Activated T-helper 1 cell treated with anti-CD3 and anti-CD28 coated beads, Interleukin-12 subunit alpha, Interleukin-12 subunit beta, Interleukin-2, Interleukin-4 antibody, amounts not matched to agents 30 ng/mL and 10 ng/mL and 1 ng/mL, durations not matched to agents 14 hours and 24 hours and 36 hours (primary cell): ENCODE measurements around the gene TMPRSS11B. TPM values are rescaled to one million over a fixed set of nuclear protein-coding genes. Genes with fewer than 3 reads are reported as not detected.
"Not testable (repeated sequence)": the region's sequence is repeated elsewhere in the genome, so short reads cannot be mapped to it uniquely, and the experiment has no call there.

ENCODE experiments used
- DNase-seq: peaks from one replicate; pipeline ENCODE4 v3.0.0; 2021; ENCODE audit warnings: low spot score
- H3K27ac Mint-ChIP-seq: one replicate; pipeline ENCODE4 v1.8.0; 2021; ENCODE audit warnings: mild to moderate bottlenecking, mixed read lengths
- H3K27me3 Mint-ChIP-seq: one replicate; pipeline ENCODE4 v1.8.0; 2022; ENCODE audit warnings: mild to moderate bottlenecking, moderate library complexity, mixed read lengths; ENCODE audit not compliant: insufficient read depth
- H3K36me3 Mint-ChIP-seq: one replicate; pipeline ENCODE4 v1.8.0; 2021; ENCODE audit warnings: low read depth, mixed read lengths
- H3K4me1 Mint-ChIP-seq: one replicate; pipeline ENCODE4 v1.8.0; 2021; ENCODE audit warnings: low read depth, mixed read lengths
- H3K4me3 Mint-ChIP-seq: one replicate; pipeline ENCODE4 v1.8.0; 2021; ENCODE audit warnings: mild to moderate bottlenecking, moderate library complexity, mixed read lengths
- H3K9me3 Mint-ChIP-seq: one replicate; pipeline ENCODE4 v1.8.0; 2021; ENCODE audit warnings: mixed read lengths
- intact Hi-C: fragments of 100-400 bp; cut with micrococcal nuclease; formaldehyde crosslinking; loops from one replicate; pipeline ENCODE4 v1.15.1; 2024
- total RNA-seq: library from RNA; stranded (reverse); gene quantifications from 2 replicates; pipeline ENCODE4 v1.2.3, GENCODE V29; 2022

TMPRSS11B gene
- total RNA-seq, 1 donor from 2014 or later, result not detected

GRCh38 chr4:68267433-68267944, 22.0 kb upstream of the TMPRSS11B start:
- Mint-ChIP-seq H3K9me3 (no peaks in the 10 kb centered on the region), H3K4me3 (no peak overlapping the region), H3K4me1 (peaks cover 9% of the 10 kb centered on the region), H3K27me3 (peaks cover 3% of the 10 kb centered on the region), H3K27ac (no peak overlapping the region), H3K36me3 (no peaks in the 10 kb centered on the region)
- no peak for DNase-seq
- intact Hi-C loops, result no loop called here

DNA sequence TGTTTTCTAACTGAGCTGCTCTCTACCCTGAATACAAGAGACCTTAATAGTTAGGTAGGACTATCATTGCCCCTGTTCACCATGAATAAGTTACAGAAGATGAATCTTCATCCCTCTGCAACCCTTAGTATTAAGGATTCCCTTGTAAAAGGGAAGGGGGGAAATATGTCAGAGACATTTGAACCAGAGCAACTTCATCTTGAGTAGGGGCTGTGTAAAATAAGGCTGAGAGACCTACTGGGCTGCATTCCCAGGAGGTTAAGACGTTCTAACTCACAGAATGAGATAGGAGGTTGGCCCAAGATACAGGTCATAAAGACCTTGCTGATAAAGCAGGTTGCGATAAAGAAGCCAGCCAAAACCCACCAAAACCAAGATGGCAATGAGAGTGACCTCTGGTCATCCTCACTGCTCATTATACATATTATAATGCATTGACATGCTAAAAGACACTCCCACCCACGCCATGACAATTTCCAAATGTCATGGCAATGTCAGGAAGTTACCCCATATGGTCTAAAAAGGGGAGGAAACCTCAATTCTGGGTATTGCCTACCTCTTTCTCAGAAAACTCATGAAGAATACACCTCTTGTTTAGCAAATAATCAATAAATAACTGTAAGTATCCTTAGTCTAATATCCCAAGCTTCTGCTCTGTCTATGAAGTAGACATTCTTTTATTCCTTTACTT, 19.5 kb upstream of the TMPRSS11B start:
- DNase-seq, result no peak
- H3K4me1 Mint-ChIP-seq, result no peaks in the 10 kb centered on the region
- no peaks in the 10 kb centered on the region for H3K9me3 Mint-ChIP-seq
- H3K27me3 Mint-ChIP-seq, result peaks cover 8% of the 10 kb centered on the region
- no peaks in the 10 kb centered on the region for H3K36me3 Mint-ChIP-seq
- H3K27ac Mint-ChIP-seq, result no peak overlapping the region
- no peak overlapping the region for H3K4me3 Mint-ChIP-seq
- intact Hi-C loops, result no loop called here

GRCh38 chr4:68259191-68259590, 13.7 kb upstream of the TMPRSS11B start:
- H3K4me1 Mint-ChIP-seq, result no peaks in the 10 kb centered on the region
- intact Hi-C loops, result no loop called here
- H3K4me3 Mint-ChIP-seq, result no peak overlapping the region
- no peaks in the 10 kb centered on the region for H3K9me3 Mint-ChIP-seq
- peaks cover 6% of the 10 kb centered on the region for H3K27me3 Mint-ChIP-seq
- no peak overlapping the region for H3K27ac Mint-ChIP-seq
- no peaks in the 10 kb centered on the region for H3K36me3 Mint-ChIP-seq
- DNase-seq, result no peak

DNA sequence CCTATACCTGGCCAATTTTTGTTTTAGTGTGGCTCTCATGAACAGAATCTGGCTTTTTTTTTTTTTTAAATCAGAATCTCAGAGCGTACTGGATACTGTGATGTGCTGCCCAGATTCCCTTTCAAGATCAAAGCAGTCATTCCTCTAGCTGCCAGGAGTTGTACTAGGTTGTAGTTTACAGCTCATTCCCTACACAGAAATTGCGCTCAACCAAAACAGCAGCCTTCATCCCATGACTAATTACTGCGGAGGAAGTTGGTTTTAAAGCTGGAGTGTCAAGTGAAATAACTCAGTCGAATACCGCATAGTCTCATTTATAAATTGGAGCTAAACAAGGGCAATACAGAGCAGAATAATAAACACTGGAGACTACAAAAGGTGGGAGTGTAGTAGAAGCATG, 12.2 kb upstream of the TMPRSS11B start:
- Mint-ChIP-seq H3K4me3 (no peak overlapping the region), H3K27me3 (peaks cover 6% of the 10 kb centered on the region), H3K4me1 (no peaks in the 10 kb centered on the region), H3K9me3 (no peaks in the 10 kb centered on the region), H3K27ac (no peak overlapping the region), H3K36me3 (no peaks in the 10 kb centered on the region)
- intact Hi-C loops, result no loop called here
- no peak for DNase-seq

GRCh38 chr4:68256284-68256683, 10.8 kb upstream of the TMPRSS11B start:
- no peaks in the 10 kb centered on the region for H3K4me1 Mint-ChIP-seq
- no peaks in the 10 kb centered on the region for H3K27me3 Mint-ChIP-seq
- DNase-seq, result no peak
- no peaks in the 10 kb centered on the region for H3K36me3 Mint-ChIP-seq
- no peak overlapping the region for H3K27ac Mint-ChIP-seq
- intact Hi-C loops, result no loop called here
- H3K4me3 Mint-ChIP-seq, result no peak overlapping the region
- no peaks in the 10 kb centered on the region for H3K9me3 Mint-ChIP-seq

DNA sequence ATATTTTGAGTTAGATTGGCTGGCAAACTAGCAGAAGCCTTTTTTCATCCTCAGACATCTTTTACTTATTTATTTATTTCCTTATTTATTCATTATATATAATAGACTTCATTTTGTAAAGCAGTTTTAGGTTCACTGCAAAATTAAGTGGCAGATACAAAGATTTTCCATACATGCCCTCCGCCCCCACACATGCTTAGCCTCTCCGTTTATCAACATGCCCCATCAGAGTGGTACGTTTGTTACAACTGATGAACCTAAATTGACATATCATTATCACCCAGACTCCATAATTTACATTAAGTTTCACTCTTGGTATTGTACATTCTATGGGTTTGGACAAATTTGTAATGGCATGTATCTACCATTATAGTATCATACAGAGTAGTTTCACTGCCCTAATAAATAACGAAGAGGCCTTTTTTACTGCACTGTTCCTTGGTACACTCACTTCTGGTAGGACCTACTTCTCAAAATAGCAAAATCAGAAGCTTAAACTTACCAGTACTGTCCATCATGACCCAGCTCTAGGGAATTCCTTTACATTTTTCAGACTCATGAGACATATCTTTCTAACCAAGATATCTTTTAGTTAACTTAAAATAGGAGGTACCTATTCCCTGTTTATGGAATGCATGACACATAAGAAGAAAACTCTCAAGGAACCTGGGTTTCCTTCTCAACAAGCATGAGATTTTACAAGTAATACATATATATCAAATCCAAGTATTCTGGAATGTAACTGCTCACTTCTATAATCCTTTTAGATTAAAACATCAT, 4.8 kb upstream of the TMPRSS11B start:
- DNase-seq, result no peak
- Mint-ChIP-seq H3K9me3 (peaks cover 3% of the 10 kb centered on the region), H3K27me3 (no peaks in the 10 kb centered on the region), H3K4me3 (no peak overlapping the region), H3K4me1 (peaks cover 13% of the 10 kb centered on the region), H3K27ac (peak overlapping the region; percentile 34), H3K36me3 (peaks cover 2% of the 10 kb centered on the region)
- intact Hi-C loops, result no loop called here

DNA sequence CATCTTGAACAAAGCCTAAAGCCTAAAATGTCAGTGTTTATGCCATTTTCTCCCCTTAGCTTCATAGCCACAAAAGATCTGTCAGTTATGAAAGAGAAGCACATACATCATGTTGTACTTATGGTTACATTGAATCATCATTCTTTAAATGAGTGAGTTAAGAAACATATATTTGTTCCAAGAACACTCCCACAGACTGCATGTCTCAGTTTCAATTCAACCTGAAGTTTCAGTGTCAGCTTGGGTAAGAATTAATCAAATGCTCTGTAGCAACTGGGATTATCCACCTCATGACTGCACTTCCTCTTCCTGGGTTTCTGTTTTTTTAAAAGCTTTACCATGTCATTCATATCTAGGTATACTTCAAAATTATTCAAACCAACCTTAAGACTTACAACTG, 3.9 kb upstream of the TMPRSS11B start:
- peaks cover 13% of the 10 kb centered on the region for H3K4me1 Mint-ChIP-seq
- no peaks in the 10 kb centered on the region for H3K27me3 Mint-ChIP-seq
- intact Hi-C loops, result loop anchor here (1.0 to 5.0 kb wide), 4 partner anchors 23 to 725 kb away; partner anchors contain the start of gene YTHDC1
- peak overlapping the region; percentile 87 for H3K27ac Mint-ChIP-seq
- peaks cover 3% of the 10 kb centered on the region for H3K9me3 Mint-ChIP-seq
- no peak for DNase-seq
- peak overlapping the region; percentile 23 for H3K4me3 Mint-ChIP-seq
- H3K36me3 Mint-ChIP-seq, result peaks cover 2% of the 10 kb centered on the region

DNA sequence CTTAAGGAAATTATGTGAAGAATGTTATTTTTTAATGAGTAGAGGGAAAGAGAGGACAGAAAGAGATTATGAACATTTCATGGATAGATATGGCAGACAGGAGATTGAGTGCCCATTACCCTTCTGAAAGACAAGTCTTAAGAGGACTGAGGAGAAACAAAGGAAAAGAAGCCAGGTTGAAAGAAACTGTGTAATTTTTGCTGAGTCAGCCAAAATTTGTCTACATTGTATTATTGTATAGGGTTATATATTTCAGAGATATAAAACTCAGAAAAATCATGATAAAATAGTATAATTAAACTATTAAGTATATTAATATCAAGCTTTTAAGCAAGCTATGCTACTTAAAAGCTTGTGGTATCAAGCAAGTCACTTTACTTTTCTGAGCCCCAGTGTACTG, 4.9 kb downstream of the TMPRSS11B start:
- Mint-ChIP-seq H3K9me3 (no peaks in the 10 kb centered on the region), H3K4me3 (no peak overlapping the region), H3K4me1 (no peaks in the 10 kb centered on the region), H3K27ac (no peak overlapping the region), H3K36me3 (no peaks in the 10 kb centered on the region), H3K27me3 (peaks cover 3% of the 10 kb centered on the region)
- DNase-seq, result no peak
- intact Hi-C loops, result no loop called here

GRCh38 chr4:68228568-68228967, 16.9 kb downstream of the TMPRSS11B start:
- Mint-ChIP-seq H3K27ac (no peak overlapping the region), H3K27me3 (no peaks in the 10 kb centered on the region), H3K9me3 (no peaks in the 10 kb centered on the region), H3K4me1 (no peaks in the 10 kb centered on the region), H3K4me3 (no peak overlapping the region), H3K36me3 (no peaks in the 10 kb centered on the region)
- DNase-seq, result no peak
- intact Hi-C loops, result no loop called here

- no peaks in the 10 kb centered on the region for H3K9me3 Mint-ChIP-seq
- no peak overlapping the region for H3K4me3 Mint-ChIP-seq
- no peaks in the 10 kb centered on the region for H3K36me3 Mint-ChIP-seq
- intact Hi-C loops, result no loop called here
- no peak for DNase-seq
- H3K4me1 Mint-ChIP-seq, result no peaks in the 10 kb centered on the region
- no peak overlapping the region for H3K27ac Mint-ChIP-seq
- peaks cover 2% of the 10 kb centered on the region for H3K27me3 Mint-ChIP-seq
Observed at GRCh38 chr4:68218044-68218443, 27.4 kb downstream of the TMPRSS11B start.

DNA sequence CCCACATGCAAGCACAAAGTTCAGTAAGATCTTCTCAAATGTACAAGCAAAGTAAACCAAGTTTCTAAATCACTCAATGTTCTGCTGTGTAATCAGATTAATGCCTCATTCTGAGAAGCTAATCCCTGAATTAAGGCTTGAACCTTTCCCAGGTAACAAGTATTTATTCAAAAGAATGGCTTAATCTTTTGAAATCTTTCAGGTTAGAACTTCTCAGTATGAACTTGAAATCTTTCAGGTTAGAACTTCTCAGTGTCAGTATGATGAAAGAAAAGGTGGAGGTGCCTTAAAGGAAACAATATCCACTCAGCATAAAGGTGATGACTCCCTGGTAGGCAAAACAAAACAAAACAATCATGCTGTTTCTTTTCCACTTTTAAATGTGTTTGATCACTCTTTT, 29.0 kb downstream of the TMPRSS11B start:
- no peak overlapping the region for H3K4me3 Mint-ChIP-seq
- DNase-seq, result no peak
- no peaks in the 10 kb centered on the region for H3K9me3 Mint-ChIP-seq
- peaks cover 2% of the 10 kb centered on the region for H3K27me3 Mint-ChIP-seq
- intact Hi-C loops, result no loop called here
- no peak overlapping the region for H3K27ac Mint-ChIP-seq
- H3K4me1 Mint-ChIP-seq, result no peaks in the 10 kb centered on the region
- H3K36me3 Mint-ChIP-seq, result no peaks in the 10 kb centered on the region

DNA sequence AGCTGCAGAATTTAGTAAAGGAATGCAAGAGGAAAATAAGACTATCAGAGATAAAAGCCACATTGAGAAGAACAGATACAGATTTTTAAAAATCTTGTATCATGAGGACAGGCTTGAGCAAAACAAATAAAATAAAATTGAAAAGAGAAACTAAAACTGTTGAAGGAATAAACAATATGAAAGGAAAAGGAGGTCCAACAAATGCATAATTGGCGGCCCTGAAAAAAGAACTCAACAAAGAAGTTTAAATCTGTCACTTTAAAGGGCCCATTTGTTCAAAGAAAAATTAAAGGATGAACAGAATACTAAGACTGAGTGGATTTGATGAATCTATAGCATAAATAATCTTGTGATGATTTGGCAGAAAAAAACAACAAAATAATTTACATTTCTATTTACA, 36.5 kb downstream of the TMPRSS11B start:
- no peak overlapping the region for H3K27ac Mint-ChIP-seq
- no peaks in the 10 kb centered on the region for H3K36me3 Mint-ChIP-seq
- peaks cover 28% of the 10 kb centered on the region for H3K9me3 Mint-ChIP-seq
- intact Hi-C loops, result no loop called here
- no peaks in the 10 kb centered on the region for H3K4me1 Mint-ChIP-seq
- DNase-seq, result no peak
- no peak overlapping the region for H3K4me3 Mint-ChIP-seq
- no peaks in the 10 kb centered on the region for H3K27me3 Mint-ChIP-seq

- DNase-seq, H3K27me3 Mint-ChIP-seq, H3K4me3 Mint-ChIP-seq, H3K4me1 Mint-ChIP-seq, H3K36me3 Mint-ChIP-seq, H3K27ac Mint-ChIP-seq, intact Hi-C loops, H3K9me3 Mint-ChIP-seq: not testable (repeated sequence)
Observed at GRCh38 chr4:68194305-68194704, 51.2 kb downstream of the TMPRSS11B start.
